ENCODE results near the gene GGPS1.

Gene GGPS1

GRCh38 chr1:235287208-235287882, 41.0 kb upstream of the GGPS1 start:
- H3K4me3 ChIP-seq (ENCODE audit: low read depth in 1 of 2, low read length in 2 of 2) = no peak overlapping the region
- H3K4me1 ChIP-seq (ENCODE audit: insufficient read depth, low read length) = peaks cover 34% of the 10 kb centered on the region
- H3K27ac ChIP-seq (ENCODE audit: low read length) = 0 out of 2 replicates have a peak overlapping the region, but pooled peaks have one; percentile 13
- no peak overlapping the region for H3K9ac ChIP-seq (ENCODE audit: low read depth, low read length)
- no peaks in the 10 kb centered on the region for H3K9me3 ChIP-seq (ENCODE audit: insufficient read depth, low read length, severe bottlenecking)
- no peaks in the 10 kb centered on the region for H3K27me3 ChIP-seq (ENCODE audit: insufficient read depth, low read length, poor library complexity)
- H3K79me2 ChIP-seq (ENCODE audit: insufficient read depth, low read length) = peaks cover 98% of the 10 kb centered on the region
- DNase-seq (no peak), ATAC-seq (ENCODE audit: insufficient read depth, low read depth) (no peak)
- no peak overlapping the region for H2AFZ ChIP-seq (ENCODE audit: low read depth, low read length)
- TF ChIP-seq CTCF (IDR thresholded peaks at IDR 0.05; ENCODE audit: borderline replicate concordance, extremely low read depth, low read length, poor library complexity, severe bottlenecking) (no peak), EZH2 (IDR thresholded peaks at IDR 0.05; ENCODE audit: borderline replicate concordance, low read depth, low read length, severe bottlenecking) (no peak)
- H4K20me1 ChIP-seq (ENCODE audit: insufficient read depth, low read length) = peaks cover 58% of the 10 kb centered on the region
- no peak overlapping the region for H3K4me2 ChIP-seq (ENCODE audit: insufficient read depth, low read length)
- no peaks in the 10 kb centered on the region for H3K36me3 ChIP-seq (ENCODE audit: insufficient read depth, low read length)

GRCh38 chr1:235289859-235290739, 38.3 kb upstream of the GGPS1 start:
- no peak overlapping the region for H3K9ac ChIP-seq (ENCODE audit: low read depth, low read length)
- no peak for ATAC-seq (ENCODE audit: insufficient read depth, low read depth)

GRCh38 chr1:235290740-235291502, 37.4 kb upstream of the GGPS1 start:
- Histone ChIP-seq H4K20me1 (ENCODE audit: insufficient read depth, low read length) (peaks cover 38% of the 10 kb centered on the region), H3K27ac (ENCODE audit: low read length) (peak overlapping the region; percentile 57), H3K79me2 (ENCODE audit: insufficient read depth, low read length) (peaks cover 99% of the 10 kb centered on the region), H3K4me2 (ENCODE audit: insufficient read depth, low read length) (no peak overlapping the region), H3K4me1 (ENCODE audit: insufficient read depth, low read length) (peaks cover 53% of the 10 kb centered on the region), H3K27me3 (ENCODE audit: insufficient read depth, low read length, poor library complexity) (no peaks in the 10 kb centered on the region), H3K36me3 (ENCODE audit: insufficient read depth, low read length) (0 out of 2 replicates have a peak, but pooled peaks cover under 1% of the 10 kb centered on the region), H2AFZ (ENCODE audit: low read depth, low read length) (no peak overlapping the region), H3K4me3 (ENCODE audit: low read depth in 1 of 2, low read length in 2 of 2) (no peak overlapping the region), H3K9me3 (ENCODE audit: insufficient read depth, low read length, severe bottlenecking) (peaks cover under 1% of the 10 kb centered on the region), H3K9ac (ENCODE audit: low read depth, low read length) (no peak overlapping the region)
- TF ChIP-seq EZH2 (IDR thresholded peaks at IDR 0.05; ENCODE audit: borderline replicate concordance, low read depth, low read length, severe bottlenecking) (no peak), CTCF (IDR thresholded peaks at IDR 0.05; ENCODE audit: borderline replicate concordance, extremely low read depth, low read length, poor library complexity, severe bottlenecking) (no peak)
- no peak for DNase-seq
- no peak; the same call in 2 of the 3 replicates for ATAC-seq (ENCODE audit: insufficient read depth, low read depth)

More at GRCh38 chr1:235289859-235290739, 38.3 kb upstream of the GGPS1 start:
- peaks cover 47% of the 10 kb centered on the region for H3K4me1 ChIP-seq (ENCODE audit: insufficient read depth, low read length)
- no peaks in the 10 kb centered on the region for H3K36me3 ChIP-seq (ENCODE audit: insufficient read depth, low read length)
- TF ChIP-seq CTCF (IDR thresholded peaks at IDR 0.05; ENCODE audit: borderline replicate concordance, extremely low read depth, low read length, poor library complexity, severe bottlenecking) = no peak
- no peak for TF ChIP-seq EZH2 (IDR thresholded peaks at IDR 0.05; ENCODE audit: borderline replicate concordance, low read depth, low read length, severe bottlenecking)
- H3K27me3 ChIP-seq (ENCODE audit: insufficient read depth, low read length, poor library complexity) = no peaks in the 10 kb centered on the region
- H3K4me2 ChIP-seq (ENCODE audit: insufficient read depth, low read length) = no peak overlapping the region
- H2AFZ ChIP-seq (ENCODE audit: low read depth, low read length) = no peak overlapping the region
- DNase-seq = no peak
- H3K4me3 ChIP-seq (ENCODE audit: low read depth in 1 of 2, low read length in 2 of 2) = no peak overlapping the region
- peaks cover 99% of the 10 kb centered on the region for H3K79me2 ChIP-seq (ENCODE audit: insufficient read depth, low read length)
- no peak overlapping the region for H3K27ac ChIP-seq (ENCODE audit: low read length)
- peaks cover 45% of the 10 kb centered on the region for H4K20me1 ChIP-seq (ENCODE audit: insufficient read depth, low read length)
- no peaks in the 10 kb centered on the region for H3K9me3 ChIP-seq (ENCODE audit: insufficient read depth, low read length, severe bottlenecking)
